Caco-2 (cell line): Measurements from ENCODE around the gene PIGH. TPM values are rescaled to one million over a fixed set of nuclear protein-coding genes. Genes with fewer than 3 reads are reported as not detected.

ENCODE experiments used
- BruUV-seq: library from RNA; stranded (reverse); fragments of 400-500 nt; replicated peaks from 2 replicates; lab custom pipeline; 2021; lab: Mats Ljungman, UMichigan
- CTCF ChIA-PET: fragments of 300-600 bp; sonication (Branson Sonifier 250); formaldehyde crosslinking; loops from one replicate; lab custom pipeline; 2022; ENCODE audit warnings: antibody characterized with exemption; lab: Charles Lee
- POLR2A ChIA-PET: fragments of 300-600 bp; sonication (Branson Sonifier 250); formaldehyde crosslinking; loops from one replicate; lab custom pipeline; 2022; ENCODE audit warnings: antibody characterized with exemption; lab: Charles Lee
- DNase-seq, 2 experiments: peaks; one replicate each; pipeline versions ENCODE4 v3.0.0 to v3.0.0-alpha.2; 2020 to 2022
- H3K27me3 ChIP-seq: replicated peaks from 2 replicates; pipeline ENCODE4 v1.6.0; 2011; ENCODE audit warnings: low read length; ENCODE audit not compliant: control insufficient read depth, insufficient read depth
- H3K36me3 ChIP-seq: 2 replicates; pipeline ENCODE4 v1.5.1; 2011; ENCODE audit warnings: low read length; ENCODE audit not compliant: control insufficient read depth, insufficient read depth
- H3K4me1 ChIP-seq: fragments of 250-450 bp; sonication (Bioruptor Pico); 2 replicates; pipeline ENCODE4 v1.5.1; 2020; ENCODE audit warnings: mild to moderate bottlenecking
- H3K4me3 ChIP-seq: 2 replicates; pipeline ENCODE4 v1.5.1; 2011; ENCODE audit warnings: low read depth, mild to moderate bottlenecking, control low read depth, low read length
- H3K9me3 ChIP-seq: fragments of 250-450 bp; sonication (Bioruptor Pico); 2 replicates; pipeline ENCODE4 v1.5.1; 2020; ENCODE audit warnings: mild to moderate bottlenecking, moderate library complexity
- H3K27ac Mint-ChIP-seq: one replicate; pipeline ENCODE4 v1.8.0; 2022; ENCODE audit warnings: mixed read lengths; ENCODE audit not compliant: unreplicated experiment
- H3K27me3 Mint-ChIP-seq: one replicate; pipeline ENCODE4 v1.8.0; 2022; ENCODE audit warnings: mixed read lengths; ENCODE audit not compliant: insufficient read depth, unreplicated experiment
- H3K36me3 Mint-ChIP-seq: one replicate; pipeline ENCODE4 v1.8.0; 2022; ENCODE audit warnings: mild to moderate bottlenecking, mixed read lengths; ENCODE audit not compliant: insufficient read depth, unreplicated experiment
- H3K4me1 Mint-ChIP-seq: one replicate; pipeline ENCODE4 v1.8.0; 2022; ENCODE audit warnings: low read depth, mixed read lengths; ENCODE audit not compliant: unreplicated experiment
- H3K4me3 Mint-ChIP-seq: one replicate; pipeline ENCODE4 v1.8.0; 2022; ENCODE audit warnings: mild to moderate bottlenecking, moderate library complexity, mixed read lengths; ENCODE audit not compliant: unreplicated experiment
- H3K9me3 Mint-ChIP-seq: one replicate; pipeline ENCODE4 v1.8.0; 2022; ENCODE audit warnings: mixed read lengths; ENCODE audit not compliant: unreplicated experiment
- CTCF ChIP-seq, 2 experiments: fragments of 200-600 bp in 1 of 2; IDR thresholded peaks; 1 replicate in 1 of 2; 2 replicates in 1 of 2; pipeline versions ENCODE4 v1.5.1 to v1.8.0; 2011 to 2022; ENCODE audit warnings: antibody characterized with exemption in 1 of 2, control low read depth in 1 of 2, inconsistent platforms in 1 of 2, low read depth in 1 of 2, low read length in 1 of 2, mild to moderate bottlenecking in 1 of 2, moderate library complexity in 1 of 2; ENCODE audit not compliant: insufficient read depth in 1 of 2, severe bottlenecking in 1 of 2, unreplicated experiment in 1 of 2
- intact Hi-C: fragments of 100-400 bp; cut with micrococcal nuclease; formaldehyde crosslinking; loops from one replicate; pipeline ENCODE4 v1.10.0; 2022; ENCODE audit not compliant: unreplicated experiment
- total RNA-seq: library from RNA; stranded (reverse); gene quantifications from 2 replicates; pipeline ENCODE4 v1.2.3, GENCODE V29; 2022

The PIGH gene
- total RNA-seq, 1 experiment from 2014 or later: 20.4 TPM

- H3K9me3 ChIP-seq: no peaks in the 10 kb centered on the region
- H3K4me1 Mint-ChIP-seq: no peaks in the 10 kb centered on the region
- peaks cover 2% of the 10 kb centered on the region for H3K27me3 Mint-ChIP-seq
- TF ChIP-seq CTCF (IDR thresholded peaks at IDR 0.05; ENCODE audit: insufficient read depth in 1 of 2, low read depth in 1 of 2, low read length in 1 of 2, severe bottlenecking in 1 of 2, unreplicated experiment in 1 of 2): no peak
- no peak for DNase-seq
- H3K4me3 Mint-ChIP-seq: no peak overlapping the region
- POLR2A ChIA-PET: interaction anchor here (0.7 kb wide), 1 partner anchor 200 kb away, joined by 3 read pairs; no protein-coding TSS in a partner anchor
- H3K27ac Mint-ChIP-seq: no peak overlapping the region
- H3K36me3 ChIP-seq: no peaks in the 10 kb centered on the region
- H3K4me1 ChIP-seq: no peaks in the 10 kb centered on the region
- CTCF ChIA-PET: interaction anchor here (0.6 to 0.8 kb wide), 3 partner anchors 10 to 183 kb away, joined by 3 to 7 read pairs (median 4); partner anchors contain the start of gene PIGH
- no peaks in the 10 kb centered on the region for H3K9me3 Mint-ChIP-seq
- no peak overlapping the region for H3K4me3 ChIP-seq
- no TSS peak for BruUV-seq
- no peaks in the 10 kb centered on the region for H3K27me3 ChIP-seq
- intact Hi-C loops: no loop called here
- no peaks in the 10 kb centered on the region for H3K36me3 Mint-ChIP-seq
These were observed 9.7 kb upstream of the PIGH start for GRCh38 chr14:67609642-67610310.

GRCh38 chr14:67607646-67608045 is 7.6 kb upstream of the PIGH start:
- H3K4me1 ChIP-seq: no peaks in the 10 kb centered on the region
- BruUV-seq: no TSS peak
- no peak overlapping the region for H3K27ac Mint-ChIP-seq
- H3K36me3 ChIP-seq: no peaks in the 10 kb centered on the region
- no peak overlapping the region for H3K4me3 ChIP-seq
- H3K4me3 Mint-ChIP-seq: no peak overlapping the region
- H3K9me3 ChIP-seq: no peaks in the 10 kb centered on the region
- H3K27me3 Mint-ChIP-seq: peaks cover 2% of the 10 kb centered on the region
- no peak for DNase-seq
- POLR2A ChIA-PET: no interaction called here
- TF ChIP-seq CTCF (IDR thresholded peaks at IDR 0.05; ENCODE audit: insufficient read depth in 1 of 2, low read depth in 1 of 2, low read length in 1 of 2, severe bottlenecking in 1 of 2, unreplicated experiment in 1 of 2): no peak
- no peaks in the 10 kb centered on the region for H3K9me3 Mint-ChIP-seq
- no peaks in the 10 kb centered on the region for H3K36me3 Mint-ChIP-seq
- H3K27me3 ChIP-seq: no peaks in the 10 kb centered on the region
- CTCF ChIA-PET: no interaction called here
- no peaks in the 10 kb centered on the region for H3K4me1 Mint-ChIP-seq
- intact Hi-C loops: no loop called here

DNA sequence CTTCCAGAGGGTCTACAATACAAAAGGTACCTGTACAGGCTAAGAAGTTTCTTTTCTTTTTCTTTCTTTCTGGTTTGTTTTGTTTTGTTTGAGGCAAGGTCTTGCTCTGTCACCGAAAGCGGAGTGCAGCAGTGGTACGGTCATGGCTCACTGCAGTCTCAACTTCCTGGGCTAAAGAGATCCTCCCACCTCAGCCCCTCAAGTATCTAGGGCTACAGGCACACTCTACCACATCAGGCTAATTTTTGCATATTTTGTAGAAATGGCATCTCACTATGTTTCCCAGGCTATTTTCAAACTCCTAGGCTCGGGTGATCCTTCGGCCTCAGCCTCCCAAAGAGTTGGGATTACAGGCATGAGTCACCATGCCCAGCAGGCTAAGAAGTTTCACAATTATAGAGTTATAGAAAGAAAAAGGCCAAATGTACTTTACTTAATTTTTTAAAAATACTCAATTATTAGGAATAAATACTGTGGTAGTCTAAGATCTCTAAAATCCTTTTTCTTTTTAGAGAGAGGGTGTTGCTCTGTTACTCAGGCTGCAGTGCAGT is 3.0 kb upstream of the PIGH start:
- no TSS peak for BruUV-seq
- Mint-ChIP-seq H3K4me3 (no peak overlapping the region), H3K36me3 (peaks cover 13% of the 10 kb centered on the region), H3K4me1 (peaks cover under 1% of the 10 kb centered on the region), H3K9me3 (no peaks in the 10 kb centered on the region), H3K27ac (no peak overlapping the region), H3K27me3 (no peaks in the 10 kb centered on the region)
- ChIA-PET CTCF (no interaction called here), POLR2A (no interaction called here)
- TF ChIP-seq CTCF (IDR thresholded peaks at IDR 0.05; ENCODE audit: insufficient read depth in 1 of 2, low read depth in 1 of 2, low read length in 1 of 2, severe bottlenecking in 1 of 2, unreplicated experiment in 1 of 2): no peak
- no peaks in the 10 kb centered on the region for H3K27me3 ChIP-seq
- no peaks in the 10 kb centered on the region for H3K9me3 ChIP-seq
- peaks cover 8% of the 10 kb centered on the region; the same call in 1 of the 2 replicates for H3K4me1 ChIP-seq
- no peak overlapping the region for H3K4me3 ChIP-seq
- H3K36me3 ChIP-seq: no peaks in the 10 kb centered on the region
- intact Hi-C loops: no loop called here
- no peak for DNase-seq
